HCT116 (cell line): Measurements from ENCODE around the gene INTS3. TPM values are rescaled to one million over a fixed set of nuclear protein-coding genes. Genes with fewer than 3 reads are reported as not detected.

ENCODE experiments used
- ATAC-seq: fragments of 200-7000 bp; cut with Tn5 transposase; 2 replicates; pipeline ENCODE4 v1.9.1; 2020; ENCODE audit warnings: mild to moderate bottlenecking, moderate library complexity
- BruUV-seq: library from RNA; stranded (reverse); fragments of 400-500 nt; replicated peaks from 2 replicates; lab custom pipeline; 2021; lab: Mats Ljungman, UMichigan
- CTCF ChIA-PET: fragments of 300-600 bp; sonication (Branson Sonifier 250); formaldehyde crosslinking; loops from one replicate; lab custom pipeline; 2021; ENCODE audit warnings: antibody characterized with exemption; lab: Charles Lee
- POLR2A ChIA-PET: fragments of 300-600, 350-600 bp; sonication (Branson Sonifier 250); formaldehyde crosslinking; loops from one replicate; lab custom pipeline; 2021; ENCODE audit warnings: antibody characterized with exemption; lab: Charles Lee
- RAD21 ChIA-PET, 2 experiments: fragments of 300-600 bp; sonication (Branson Sonifier 250); formaldehyde crosslinking; loops; one replicate each; lab custom pipeline; 2023; ENCODE audit warnings: low total read pairs in 2 of 2; ENCODE audit not compliant: uncharacterized antibody in 2 of 2, unreplicated experiment in 2 of 2, low non-redundant PET in 1 of 2; lab: Charles Lee
- DNase-seq: peaks from one replicate; pipeline ENCODE4 v3.0.0-alpha.2; 2010; ENCODE audit warnings: low read depth, low spot score
- H2AFZ ChIP-seq: fragments of 200-600 bp; shearing (Covaris generic), sonication (generic); 2 replicates; pipeline ENCODE4 v1.6.1; 2017; ENCODE audit warnings: low read depth, mixed run types, mixed read lengths, antibody characterized with exemption, low read length; ENCODE audit not compliant: poor library complexity, severe bottlenecking
- H3K27ac ChIP-seq: 2 replicates; pipeline ENCODE4 v1.5.1; 2012; ENCODE audit warnings: low read depth, low read length
- H3K27me3 ChIP-seq: fragments of 200-600 bp; sonication (generic); 2 replicates; pipeline ENCODE4 v1.6.1; 2016; ENCODE audit warnings: mixed run types, low read length, mixed read lengths; ENCODE audit not compliant: insufficient read depth
- H3K36me3 ChIP-seq, 2 experiments: fragments of 200-500 bp in 1 of 2; fragments of 200-600 bp in 1 of 2; sonication (Bioruptor generic) in 1 of 2; sonication (generic) in 1 of 2; 2 replicates each; pipeline versions ENCODE4 v1.5.1 to v1.6.1; 2014 to 2016; ENCODE audit warnings: low read length in 2 of 2, inconsistent platforms in 1 of 2, mixed read lengths in 1 of 2, mixed run types in 1 of 2; ENCODE audit not compliant: insufficient read depth in 2 of 2, control insufficient read depth in 1 of 2
- H3K4me1 ChIP-seq, 2 experiments: fragments of 200-600 bp in 1 of 2; sonication (generic) in 1 of 2; 2 replicates each; pipeline versions ENCODE4 v1.5.1 to v1.6.1; 2012 to 2017; ENCODE audit warnings: low read length in 2 of 2, inconsistent platforms in 1 of 2, mild to moderate bottlenecking in 1 of 2, mixed read lengths in 1 of 2, mixed run types in 1 of 2, moderate library complexity in 1 of 2; ENCODE audit not compliant: insufficient read depth in 2 of 2, control insufficient read depth in 1 of 2
- H3K4me2 ChIP-seq: fragments of 200-600 bp; sonication (generic); 2 replicates; pipeline ENCODE4 v1.6.1; 2017; ENCODE audit warnings: mixed run types, low read length, mixed read lengths
- H3K4me3 ChIP-seq, 2 experiments: fragments of 200-600 bp in 1 of 2; sonication (generic) in 1 of 2; replicated peaks in 1 of 2; 2 replicates each; pipeline ENCODE4 v1.5.1; 2011 to 2016; ENCODE audit warnings: low read length in 2 of 2, control low read depth in 1 of 2, low read depth in 1 of 2, mild to moderate bottlenecking in 1 of 2, mixed read lengths in 1 of 2, mixed run types in 1 of 2
- H3K79me2 ChIP-seq: fragments of 200-600 bp; sonication (generic); 2 replicates; pipeline ENCODE4 v1.6.1; 2017; ENCODE audit warnings: mild to moderate bottlenecking, mixed run types, low read length, moderate library complexity, mixed read lengths; ENCODE audit not compliant: insufficient read depth
- H3K9ac ChIP-seq: fragments of 200-600 bp; sonication (generic); 2 replicates; pipeline ENCODE4 v1.6.1; 2016; ENCODE audit warnings: low read length, mixed read lengths
- H3K9me2 ChIP-seq: fragments of 200-600 bp; sonication (generic), shearing (Covaris generic); 2 replicates; pipeline ENCODE4 v1.6.1; 2017; ENCODE audit warnings: mixed run types, mild to moderate bottlenecking, moderate library complexity; ENCODE audit not compliant: insufficient read depth
- H3K9me3 ChIP-seq, 2 experiments: fragments of 200-500 bp in 1 of 2; fragments of 200-600 bp in 1 of 2; sonication (Bioruptor generic) in 1 of 2; sonication (generic) in 1 of 2; 2 replicates each; pipeline ENCODE4 v1.6.1; 2014 to 2017; ENCODE audit warnings: low read length in 2 of 2, mixed read lengths in 2 of 2, inconsistent platforms in 1 of 2, low read depth in 1 of 2, mild to moderate bottlenecking in 1 of 2, mixed run types in 1 of 2, moderate library complexity in 1 of 2; ENCODE audit not compliant: control insufficient read depth in 1 of 2, insufficient read depth in 1 of 2
- H4K20me1 ChIP-seq: fragments of 200-600 bp; sonication (generic), shearing (Covaris generic); 2 replicates; pipeline ENCODE4 v1.6.1; 2017; ENCODE audit warnings: mixed run types, mild to moderate bottlenecking, moderate library complexity; ENCODE audit not compliant: insufficient read depth
- CBX3 ChIP-seq: IDR thresholded peaks from 2 replicates; pipeline ENCODE4 v1.6.1; 2012; ENCODE audit warnings: low read depth
- CTCF ChIP-seq, 3 experiments: fragments of 200-600 bp in 1 of 3; sonication (generic) in 1 of 3; IDR thresholded peaks in 2 of 3; conservative IDR thresholded peaks in 1 of 3; 2 replicates each; pipeline ENCODE4 v1.5.1; 2012 to 2017; ENCODE audit warnings: low read depth in 2 of 3, low read length in 2 of 3, antibody characterized with exemption in 1 of 3, borderline replicate concordance in 1 of 3, control low read depth in 1 of 3, mild to moderate bottlenecking in 1 of 3, mixed read lengths in 1 of 3, mixed run types in 1 of 3, moderate library complexity in 1 of 3; ENCODE audit not compliant: insufficient read depth in 1 of 3
- EGR1 ChIP-seq: IDR thresholded peaks from 2 replicates; pipeline ENCODE4 v1.6.1; 2012; ENCODE audit warnings: low read depth
- ELF1 ChIP-seq: IDR thresholded peaks from 2 replicates; pipeline ENCODE4 v1.6.1; 2012; ENCODE audit warnings: low read depth, borderline replicate concordance
- EZH2 ChIP-seq: fragments of 200-600 bp; sonication (generic); IDR thresholded peaks from 2 replicates; pipeline ENCODE4 v1.6.1; 2017; ENCODE audit warnings: antibody characterized with exemption, mixed run types
- EZH2phosphoT487 ChIP-seq: fragments of 200-600 bp; IDR thresholded peaks from 2 replicates; pipeline ENCODE4 v1.6.1; 2018; ENCODE audit warnings: antibody characterized with exemption, borderline replicate concordance
- MAX ChIP-seq: IDR thresholded peaks from 2 replicates; pipeline ENCODE4 v1.6.1; 2012
- POLR2A ChIP-seq: IDR thresholded peaks from 2 replicates; pipeline ENCODE4 v1.7.0; 2011; ENCODE audit warnings: borderline replicate concordance; ENCODE audit not compliant: insufficient read depth, insufficient read length; ENCODE audit errors: extremely low read depth
- POLR2AphosphoS5 ChIP-seq: IDR thresholded peaks from 2 replicates; pipeline ENCODE4 v1.6.1; 2011; ENCODE audit warnings: mild to moderate bottlenecking, low read depth, low read length, moderate library complexity
- RAD21 ChIP-seq: IDR thresholded peaks from 2 replicates; pipeline ENCODE4 v1.6.1; 2012; ENCODE audit warnings: low read depth, mild to moderate bottlenecking
- SIN3A ChIP-seq: IDR thresholded peaks from 2 replicates; pipeline ENCODE4 v1.6.1; 2012; ENCODE audit warnings: low read depth
- SP1 ChIP-seq: IDR thresholded peaks from 2 replicates; pipeline ENCODE4 v1.6.1; 2012; ENCODE audit warnings: low read depth
- TCF7L2 ChIP-seq: IDR thresholded peaks from 2 replicates; pipeline ENCODE4 v1.7.0; 2011; ENCODE audit warnings: borderline replicate concordance, inconsistent platforms; ENCODE audit not compliant: insufficient read depth, insufficient read length; ENCODE audit errors: extremely low read depth
- ZBTB33 ChIP-seq: IDR thresholded peaks from 2 replicates; pipeline ENCODE4 v1.6.1; 2011; ENCODE audit warnings: mild to moderate bottlenecking, low read length, moderate library complexity; ENCODE audit not compliant: insufficient replicate concordance; ENCODE audit errors: extremely low read depth
- ZFX ChIP-seq: fragments of 450-650 bp; IDR thresholded peaks from 2 replicates; pipeline ENCODE4 v1.6.1; 2017
- ZNF274 ChIP-seq: fragments of 200-500 bp; sonication (Bioruptor generic); IDR thresholded peaks from 2 replicates; pipeline ENCODE4 v1.6.1; 2014; ENCODE audit warnings: mild to moderate bottlenecking, low read depth, low read length, inconsistent platforms
- intact Hi-C: fragments of 100-400 bp; cut with micrococcal nuclease; formaldehyde crosslinking; loops from 2 replicates; pipeline ENCODE4 v1.10.0; 2022
- total RNA-seq: library from RNA; stranded (reverse); gene quantifications from one replicate; pipeline ENCODE4 v1.2.1, GENCODE V29; 2021; ENCODE audit not compliant: unreplicated experiment

INTS3 gene
- total RNA-seq, 1 experiment from 2014 or later, result 47.6 TPM

DNA sequence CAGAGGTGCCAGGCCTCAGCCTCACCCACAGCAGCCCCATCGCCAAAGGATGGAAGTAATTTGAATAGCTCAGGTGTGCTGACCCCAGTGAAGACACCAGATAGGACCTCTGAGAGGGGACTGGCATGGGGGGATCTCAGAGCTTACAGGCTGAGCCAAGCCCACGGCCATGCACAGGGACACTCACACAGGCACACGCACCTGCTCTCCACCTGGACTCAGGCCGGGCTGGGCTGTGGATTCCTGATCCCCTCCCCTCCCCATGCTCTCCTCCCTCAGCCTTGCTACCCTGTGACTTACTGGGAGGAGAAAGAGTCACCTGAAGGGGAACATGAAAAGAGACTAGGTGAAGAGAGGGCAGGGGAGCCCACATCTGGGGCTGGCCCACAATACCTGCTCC is 34.4 kb upstream of the INTS3 start:
- H2AFZ ChIP-seq, result no peak overlapping the region
- intact Hi-C loops, result no loop called here
- H3K79me2 ChIP-seq, result no peaks in the 10 kb centered on the region
- H4K20me1 ChIP-seq, result no peaks in the 10 kb centered on the region
- no peak for DNase-seq
- H3K4me1 ChIP-seq, result peaks cover 2 to 17% of the 10 kb centered on the region in 2 experiments; a peak in 2 of 4 replicates
- ChIA-PET POLR2A (no interaction called here), CTCF (interaction anchor here (0.6 kb wide), 1 partner anchor 221 kb away, joined by 3 read pairs; no protein-coding TSS in a partner anchor), RAD21 (no interaction called here)
- no peaks in the 10 kb centered on the region for H3K27me3 ChIP-seq
- H3K4me3 ChIP-seq, result no peak overlapping the region
- no peak overlapping the region for H3K27ac ChIP-seq
- H3K9ac ChIP-seq, result no peak overlapping the region
- no peaks in the 10 kb centered on the region for H3K9me2 ChIP-seq
- H3K9me3 ChIP-seq, result no peaks in the 10 kb centered on the region
- ATAC-seq, result no peak
- H3K4me2 ChIP-seq, result no peak overlapping the region
- BruUV-seq, result no TSS peak
- no peaks in the 10 kb centered on the region for H3K36me3 ChIP-seq
- no peak for TF ChIP-seq EGR1
- TF ChIP-seq SP1, result no peak
- no peak for TF ChIP-seq ELF1
- TF ChIP-seq RAD21, result no peak
- no peak for TF ChIP-seq POLR2A
- TF ChIP-seq POLR2AphosphoS5, result no peak
- TF ChIP-seq EZH2phosphoT487, result no peak
- no peak for TF ChIP-seq EZH2
- TF ChIP-seq ZNF274, result no peak
- no peak for TF ChIP-seq SIN3A
- TF ChIP-seq TCF7L2, result no peak
- no peak for TF ChIP-seq MAX
- TF ChIP-seq CTCF (IDR thresholded peaks at IDR 0.05 in 2 of 3, conservative IDR thresholded peaks at IDR 0.05 in 1 of 3; ENCODE audit: borderline replicate concordance in 1 of 3, insufficient read depth in 1 of 3, low read depth in 2 of 3, low read length in 2 of 3), result no peak
- no peak for TF ChIP-seq CBX3
- no peak for TF ChIP-seq ZFX
- no peak for TF ChIP-seq ZBTB33
- TF ChIP-seq, all 23 proteins: peak for 0
